GM13977 (cell line): ENCODE results near the gene ALMS1.
"Not testable (repeated sequence)": the region's sequence is repeated elsewhere in the genome, so short reads cannot be mapped to it uniquely, and the experiment has no call there.

Source experiments
- DNase-seq: peaks from one replicate; pipeline ENCODE4 v3.0.0; 2012; ENCODE audit warnings: low spot score
- CTCF ChIP-seq: IDR thresholded peaks from 2 replicates; pipeline ENCODE4 v1.5.1; 2012; ENCODE audit warnings: mild to moderate bottlenecking, control low read depth; ENCODE audit not compliant: insufficient read depth; ENCODE audit errors: extremely low read depth, missing control alignments
- in situ Hi-C: fragments of 300-500 bp; cut with MboI; formaldehyde crosslinking; loops from one replicate; pipeline ENCODE4 v1.12.0; 2022; ENCODE audit warnings: low sequenced_read_pairs, low pct_unique_long_range_greater_than_20kb, mixed read lengths, inconsistent platforms; ENCODE audit not compliant: unreplicated experiment

The ALMS1 gene

GRCh38 chr2:73448856-73449255 lies 63.2 kb downstream of the ALMS1 start:
- no peak for TF ChIP-seq CTCF
- no peak for DNase-seq
- in situ Hi-C loops, result no loop called here

- in situ Hi-C loops, result no loop called here
- no peak for TF ChIP-seq CTCF
- DNase-seq, result no peak
These were observed 63.8 kb downstream of the ALMS1 start for GRCh38 chr2:73449404-73449803.

GRCh38 chr2:73451263-73451972 lies 65.8 kb downstream of the ALMS1 start:
- in situ Hi-C loops, result no loop called here
- TF ChIP-seq CTCF, result no peak
- peak; percentile 48 for DNase-seq

- DNase-seq, result no peak
- TF ChIP-seq CTCF, result no peak
- in situ Hi-C loops, result no loop called here
These were observed 72.3 kb downstream of the ALMS1 start for GRCh38 chr2:73457982-73458381.

GRCh38 chr2:73462388-73462787 lies 76.8 kb downstream of the ALMS1 start:
- DNase-seq, in situ Hi-C loops: not testable (repeated sequence)

- DNase-seq, result no peak
- TF ChIP-seq CTCF, result no peak
- in situ Hi-C loops, result no loop called here
These were observed 82.7 kb downstream of the ALMS1 start for GRCh38 chr2:73468376-73468775.

- DNase-seq, in situ Hi-C loops: not testable (repeated sequence)
These were observed 98.2 kb downstream of the ALMS1 start for GRCh38 chr2:73483874-73484273.
